T-cell (primary cell): ENCODE results near the gene APLP2. TPM values are rescaled to one million over a fixed set of nuclear protein-coding genes. Genes with fewer than 3 reads are reported as not detected.

Experiments used
- ATAC-seq, 4 experiments: fragments of 200-7000 bp in 3 of 4; fragments of 150-1000 bp in 1 of 4; cut with Tn5 transposase; replicated peaks in 1 of 4; 1 replicate in 3 of 4; 2 replicates in 1 of 4; pipeline ENCODE4 v1.10.0; 2021; ENCODE audit warnings: moderate library complexity in 3 of 4, mild to moderate bottlenecking in 2 of 4, moderate number of reproducible peaks in 1 of 4
- CTCF ChIA-PET, 2 donors: fragments of 300-600 bp; sonication (Branson Sonifier 250); formaldehyde crosslinking; loops; one replicate each; lab custom pipeline; 2022; ENCODE audit warnings: antibody characterized with exemption in 2 of 2; lab: Charles Lee
- POLR2A ChIA-PET, 2 donors: fragments of 300-600 bp; sonication (Branson Sonifier 250); formaldehyde crosslinking; loops; one replicate each; lab custom pipeline; 2022; ENCODE audit warnings: antibody characterized with exemption in 2 of 2; lab: Charles Lee
- DNase-seq, 35 experiments: peaks; one replicate each; pipeline versions ENCODE4 v3.0.0 to v3.0.0-alpha.2; 2013 to 2023
- H3K27ac ChIP-seq: one replicate; pipeline ENCODE4 v1.5.1; 2013; ENCODE audit warnings: low read length
- H3K27me3 ChIP-seq, 2 experiments: replicated peaks in 1 of 2; 1 replicate in 1 of 2; 2 replicates in 1 of 2; pipeline versions ENCODE4 v1.6.1 to v1.7.0; 2013; ENCODE audit warnings: low read length in 1 of 2, mixed read lengths in 1 of 2; ENCODE audit not compliant: control insufficient read depth in 2 of 2, insufficient read depth in 2 of 2; ENCODE audit errors: extremely low read depth in 1 of 2
- H3K36me3 ChIP-seq, 2 donors: 1 replicate in 1 of 2; 2 replicates in 1 of 2; pipeline versions ENCODE4 v1.6.1 to v1.7.0; 2013; ENCODE audit warnings: low read length in 1 of 2; ENCODE audit not compliant: control insufficient read depth in 2 of 2, insufficient read depth in 1 of 2; ENCODE audit errors: extremely low read depth in 1 of 2
- H3K4me1 ChIP-seq, 2 experiments: 1 replicate in 1 of 2; 2 replicates in 1 of 2; pipeline versions ENCODE4 v1.6.1 to v1.7.0; 2013; ENCODE audit warnings: low read length in 2 of 2, mixed read lengths in 1 of 2; ENCODE audit not compliant: insufficient read depth in 2 of 2, control insufficient read depth in 1 of 2; ENCODE audit errors: extremely low read depth in 1 of 2
- H3K4me3 ChIP-seq, 2 donors: 1 replicate in 1 of 2; 2 replicates in 1 of 2; pipeline versions ENCODE4 v1.5.1 to v1.7.0; 2013; ENCODE audit warnings: mild to moderate bottlenecking in 2 of 2, low read length in 1 of 2, moderate library complexity in 1 of 2; ENCODE audit not compliant: control insufficient read depth in 1 of 2; ENCODE audit errors: extremely low read depth in 1 of 2
- H3K9me3 ChIP-seq: 2 replicates; pipeline ENCODE4 v1.7.0; 2013
- H3K27ac Mint-ChIP-seq, 2 donors: one replicate each; pipeline ENCODE4 v1.8.0; 2020 to 2021; ENCODE audit warnings: mild to moderate bottlenecking in 2 of 2, mixed read lengths in 2 of 2
- H3K27me3 Mint-ChIP-seq, 2 donors: one replicate each; pipeline ENCODE4 v1.8.0; 2021 to 2022; ENCODE audit warnings: mixed read lengths in 2 of 2
- H3K36me3 Mint-ChIP-seq: one replicate; pipeline ENCODE4 v1.8.0; 2021; ENCODE audit warnings: mixed read lengths
- H3K4me1 Mint-ChIP-seq, 3 donors: one replicate each; pipeline ENCODE4 v1.8.0; 2020 to 2022; ENCODE audit warnings: mixed read lengths in 3 of 3, mild to moderate bottlenecking in 1 of 3
- H3K4me3 Mint-ChIP-seq, 3 donors: one replicate each; pipeline ENCODE4 v1.8.0; 2020 to 2022; ENCODE audit warnings: mild to moderate bottlenecking in 3 of 3, mixed read lengths in 3 of 3, moderate library complexity in 3 of 3
- H3K9me3 Mint-ChIP-seq, 3 donors: one replicate each; pipeline ENCODE4 v1.8.0; 2020 to 2022; ENCODE audit warnings: mixed read lengths in 3 of 3
- WGBS: methylation state at CpG from one replicate; pipeline ENCODE4 v1.1.5; 2013; ENCODE audit warnings: missing lambda C conversion rate; ENCODE audit not compliant: insufficient coverage; 5-methylcytosine and 5-hydroxymethylcytosine counted together
- total RNA-seq, 35 experiments: library from RNA in 6 of 35; stranded (reverse) in 6 of 35; fragments of 120-200 nt in 1 of 35; gene quantifications; one replicate each; pipeline versions ENCODE4 v1.2.1 to v1.2.4 and lab custom pipeline; 2013 to 2026

Gene APLP2
- total RNA-seq, 5 donors from 2014 or later (not counting 1 experiment from before 2014, with no cell fraction given), result 36.4 to 61.9 (median 51.0) TPM

GRCh38 chr11:130076778-130077481 is 7.2 kb downstream of the APLP2 start:
- ATAC-seq (no peak), DNase-seq (no peak)
- no peak overlapping the region for H3K27ac Mint-ChIP-seq
- H3K36me3 Mint-ChIP-seq, result peaks cover 2% of the 10 kb centered on the region
- no peaks in the 10 kb centered on the region for H3K9me3 ChIP-seq
- no peaks in the 10 kb centered on the region for H3K9me3 Mint-ChIP-seq
- no peak overlapping the region for H3K27ac ChIP-seq
- CTCF ChIA-PET, result interaction anchor here in 1 of 2 donors (0.7 kb wide), 1 partner anchor 704 kb away, joined by 3 read pairs; no protein-coding TSS in a partner anchor
- H3K27me3 ChIP-seq, result no peaks in the 10 kb centered on the region
- POLR2A ChIA-PET, result interaction anchor here in 1 of 2 donors (0.8 kb wide), 1 partner anchor 13 kb away, joined by 6 read pairs; no protein-coding TSS in a partner anchor
- no peaks in the 10 kb centered on the region for H3K27me3 Mint-ChIP-seq
- WGBS, result 96% methylated on average over 2 of the region's 4 CpGs
- no peaks in the 10 kb centered on the region for H3K4me1 ChIP-seq
- no peaks in the 10 kb centered on the region for H3K36me3 ChIP-seq
- H3K4me1 Mint-ChIP-seq, result peaks cover 8 to 36% (median 17%) of the 10 kb centered on the region in 3 donors
- H3K4me3 Mint-ChIP-seq, result no peak overlapping the region
- H3K4me3 ChIP-seq, result no peak overlapping the region

- H3K27me3 ChIP-seq, result no peaks in the 10 kb centered on the region
- no peaks in the 10 kb centered on the region for H3K9me3 ChIP-seq
- ATAC-seq (no peak), DNase-seq (no peak)
- H3K4me1 ChIP-seq, result no peaks in the 10 kb centered on the region
- peaks cover 6 to 34% (median 14%) of the 10 kb centered on the region in 3 donors for H3K4me1 Mint-ChIP-seq
- no peak overlapping the region for H3K27ac ChIP-seq
- H3K27ac Mint-ChIP-seq, result no peak overlapping the region
- H3K36me3 ChIP-seq, result no peaks in the 10 kb centered on the region
- peaks cover 6% of the 10 kb centered on the region for H3K36me3 Mint-ChIP-seq
- no peak overlapping the region for H3K4me3 ChIP-seq
- H3K27me3 Mint-ChIP-seq, result no peaks in the 10 kb centered on the region
- POLR2A ChIA-PET, result interaction anchor here in 1 of 2 donors (0.6 to 1.1 kb wide), 3 partner anchors 12 to 74 kb away, joined by 4 to 6 read pairs (median 6); no protein-coding TSS in a partner anchor
- no peaks in the 10 kb centered on the region for H3K9me3 Mint-ChIP-seq
- no peak overlapping the region for H3K4me3 Mint-ChIP-seq
- CTCF ChIA-PET, result interaction anchor here (0.6 to 0.7 kb wide), 3 partner anchors 75 to 705 kb away, joined by 3 to 4 read pairs (median 4); partner anchors contain the start of gene PRDM10 (in 1 of the 2)
These were observed 8.0 kb downstream of the APLP2 start for GRCh38 chr11:130077671-130078070.

GRCh38 chr11:130078080-130078479 is 8.4 kb downstream of the APLP2 start:
- ATAC-seq (no peak), DNase-seq (no peak)
- Histone ChIP-seq H3K9me3 (no peaks in the 10 kb centered on the region), H3K27ac (no peak overlapping the region), H3K27me3 (no peaks in the 10 kb centered on the region), H3K36me3 (no peaks in the 10 kb centered on the region), H3K4me3 (no peak overlapping the region), H3K4me1 (no peaks in the 10 kb centered on the region)
- Mint-ChIP-seq H3K9me3 (no peaks in the 10 kb centered on the region), H3K36me3 (peaks cover 6% of the 10 kb centered on the region), H3K4me1 (peaks cover 6 to 35% (median 14%) of the 10 kb centered on the region in 3 donors), H3K27ac (peak overlapping the region in 1 of 2 donors; percentile 52), H3K4me3 (no peak overlapping the region), H3K27me3 (no peaks in the 10 kb centered on the region)
- ChIA-PET CTCF (interaction anchor here (0.6 to 1.0 kb wide), 4 partner anchors 8 to 260 kb away, joined by 3 to 4 read pairs (median 4); partner anchors contain the start of gene PRDM10 (in 1 of the 2)), POLR2A (interaction anchor here in 1 of 2 donors (0.6 to 1.1 kb wide), 3 partner anchors 12 to 75 kb away, joined by 4 to 6 read pairs (median 6); no protein-coding TSS in a partner anchor)
- no CpG with 5 or more reads among the region's 6 CpGs for WGBS

GRCh38 chr11:130085671-130086290 is 16.1 kb downstream of the APLP2 start:
- POLR2A ChIA-PET, result interaction anchor here in 1 of 2 donors (0.6 kb wide), 1 partner anchor 10 kb away, joined by 3 read pairs; no protein-coding TSS in a partner anchor
- Mint-ChIP-seq H3K9me3 (no peaks in the 10 kb centered on the region), H3K36me3 (peaks cover 8% of the 10 kb centered on the region), H3K27me3 (no peaks in the 10 kb centered on the region), H3K4me1 (peaks cover 19 to 38% (median 25%) of the 10 kb centered on the region in 3 donors), H3K27ac (no peak overlapping the region), H3K4me3 (no peak overlapping the region)
- no peak overlapping the region for H3K4me3 ChIP-seq
- DNase-seq, result no peak
- no peak overlapping the region for H3K27ac ChIP-seq
- CTCF ChIA-PET, result interaction anchor here (0.9 to 1.0 kb wide), 2 partner anchors 8 to 46 kb away, joined by 3 read pairs; no protein-coding TSS in a partner anchor
- H3K4me1 ChIP-seq, result peaks cover 0 to 6% of the 10 kb centered on the region in 2 experiments
- no peaks in the 10 kb centered on the region for H3K9me3 ChIP-seq
- H3K36me3 ChIP-seq, result peaks cover 0 to 2% of the 10 kb centered on the region in 2 donors
- WGBS, result no CpG with 5 or more reads among the region's 6 CpGs
- no peak for ATAC-seq
- H3K27me3 ChIP-seq, result no peaks in the 10 kb centered on the region

GRCh38 chr11:130086669-130087068 is 17.0 kb downstream of the APLP2 start:
- Mint-ChIP-seq H3K27me3 (no peaks in the 10 kb centered on the region), H3K27ac (no peak overlapping the region), H3K36me3 (peaks cover 8% of the 10 kb centered on the region), H3K4me3 (no peak overlapping the region), H3K4me1 (peaks cover 19 to 38% (median 25%) of the 10 kb centered on the region in 3 donors), H3K9me3 (no peaks in the 10 kb centered on the region)
- Histone ChIP-seq H3K36me3 (peaks cover 0 to 2% of the 10 kb centered on the region in 2 donors), H3K9me3 (no peaks in the 10 kb centered on the region), H3K27ac (no peak overlapping the region), H3K27me3 (no peaks in the 10 kb centered on the region), H3K4me1 (peaks cover 0 to 6% of the 10 kb centered on the region in 2 experiments), H3K4me3 (no peak overlapping the region)
- ChIA-PET POLR2A (interaction anchor here in 1 of 2 donors (0.6 kb wide), 1 partner anchor 11 kb away, joined by 3 read pairs; no protein-coding TSS in a partner anchor), CTCF (interaction anchor here (0.6 to 1.2 kb wide), 4 partner anchors 8 to 228 kb away, joined by 3 read pairs; partner anchors contain the start of gene ZBTB44 (in 1 of the 2))
- DNase-seq, result no peak
- no peak for ATAC-seq
- no CpG with 5 or more reads among the region's 2 CpGs for WGBS
